H1 (cell line): ENCODE data around the gene LURAP1L. TPM values are rescaled to one million over a fixed set of nuclear protein-coding genes. Genes with fewer than 3 reads are reported as not detected.

Source experiments
- CHD7 ChIP-seq: fragments of 300-600 bp; sonication (generic); IDR thresholded peaks from 2 replicates; pipeline ENCODE4 v1.7.1; 2012; ENCODE audit warnings: low read length, moderate library complexity, mild to moderate bottlenecking, inconsistent platforms; ENCODE audit not compliant: insufficient replicate concordance
- EP300 ChIP-seq, 2 experiments: IDR thresholded peaks; 1 replicate in 1 of 2; 2 replicates in 1 of 2; pipeline ENCODE4 v1.6.1; 2011 to 2012; ENCODE audit warnings: low read depth in 2 of 2, low read length in 2 of 2, mild to moderate bottlenecking in 2 of 2, borderline replicate concordance in 1 of 2, inconsistent platforms in 1 of 2, moderate library complexity in 1 of 2
- HDAC2 ChIP-seq, 2 experiments: fragments of 300-600 bp in 1 of 2; sonication (generic) in 1 of 2; IDR thresholded peaks; 2 replicates each; pipeline ENCODE4 v1.6.1; 2011 to 2012; ENCODE audit warnings: low read depth in 2 of 2, low read length in 2 of 2, mild to moderate bottlenecking in 2 of 2, moderate library complexity in 2 of 2, borderline replicate concordance in 1 of 2, inconsistent platforms in 1 of 2
- KDM4A ChIP-seq: IDR thresholded peaks from one replicate; pipeline ENCODE4 v1.7.1; 2012; ENCODE audit warnings: low read depth, mild to moderate bottlenecking, moderate library complexity, low read length, inconsistent platforms; ENCODE audit not compliant: severe bottlenecking
- SIN3A ChIP-seq, 2 experiments: IDR thresholded peaks in 1 of 2; conservative IDR thresholded peaks in 1 of 2; 2 replicates each; pipeline ENCODE4 v1.6.1; 2011 to 2012; ENCODE audit warnings: low read length in 2 of 2, improper control_type of control experiment in 1 of 2, low read depth in 1 of 2, mild to moderate bottlenecking in 1 of 2
- SP2 ChIP-seq: IDR thresholded peaks from 2 replicates; pipeline ENCODE4 v1.6.1; 2012; ENCODE audit warnings: mild to moderate bottlenecking, low read length, inconsistent platforms
- SUZ12 ChIP-seq: fragments of 200-600 bp; sonication (generic); IDR thresholded peaks from 2 replicates; pipeline ENCODE4 v1.6.1; 2012; ENCODE audit warnings: mild to moderate bottlenecking, inconsistent platforms, low read length, moderate library complexity, mixed read lengths
- TEAD4 ChIP-seq: IDR thresholded peaks from 2 replicates; pipeline ENCODE4 v1.6.1; 2012; ENCODE audit warnings: low read depth, low read length, inconsistent platforms, mixed read lengths
- polyA plus RNA-seq, 7 experiments: library from polyadenylated mRNA; depleted of rRNA in 3 of 7; stranded (reverse) in 5 of 7; unstranded in 2 of 7; fragments of >200 nt in 5 of 7; fragments of 200-250 nt in 2 of 7; gene quantifications; 1 replicate in 5 of 7; 2 replicates in 1 of 7; 4 replicates in 1 of 7; pipeline versions ENCODE4 v1.2.1 to v1.2.3, GENCODE V29; 2011 to 2013; ENCODE audit warnings: missing spikeins in 2 of 7, mixed read lengths in 2 of 7
- total RNA-seq: library from RNA; stranded (reverse); fragmentation: NEBNext Ultra II Directional; extraction: Animal tissue kit (Norgen Biotek cat#: 25700); gene quantifications from 2 replicates; pipeline ENCODE4 v1.2.1, GENCODE V29; 2021

Gene LURAP1L
- total and polyA plus RNA-seq, 2 of the 8 experiments (the other 6 are each of a cell fraction or from before 2014, with no cell fraction given) = 0.63 to 1.2 TPM

GRCh38 chr9:12765088-12765798 lies 9.6 kb upstream of the LURAP1L start (continued):
- TF ChIP-seq CHD7 (no peak), SIN3A (conservative IDR thresholded peaks at IDR 0.05 in 1 of 2, IDR thresholded peaks at IDR 0.05 in 1 of 2; ENCODE audit: low read depth in 1 of 2, low read length in 2 of 2) (no peak), EP300 (IDR thresholded peaks at IDR 0.05; ENCODE audit: borderline replicate concordance in 1 of 2, low read depth in 2 of 2, low read length in 2 of 2) (no peak), SUZ12 (no peak), SP2 (no peak), TEAD4 (no peak), HDAC2 (IDR thresholded peaks at IDR 0.05; ENCODE audit: borderline replicate concordance in 1 of 2, low read depth in 2 of 2, low read length in 2 of 2) (no peak), KDM4A (no peak)
